Stomach (tissue), 4 donors: ENCODE results near the gene PTPRG.

ENCODE experiments used
- CTCF ChIP-seq, 7 experiments: fragments of 450-650 bp in 4 of 7; fragments of 200-600 bp in 3 of 7; sonication (generic) in 3 of 7; IDR thresholded peaks; one replicate each; pipeline ENCODE4 v1.5.1; 2016 to 2019; ENCODE audit warnings: antibody characterized with exemption in 7 of 7, control low read depth in 2 of 7, mild to moderate bottlenecking in 1 of 7
- EP300 ChIP-seq: sonication (generic); formaldehyde crosslinking; IDR thresholded peaks from one replicate; pipeline ENCODE4 v1.6.1; 2017; ENCODE audit warnings: antibody characterized with exemption
- POLR2A ChIP-seq, 4 donors: fragments of 450-650 bp; IDR thresholded peaks; one replicate each; pipeline ENCODE4 v1.6.1; 2016; ENCODE audit warnings: antibody characterized with exemption in 4 of 4, control low read depth in 2 of 4, mild to moderate bottlenecking in 1 of 4, moderate library complexity in 1 of 4
- POLR2AphosphoS5 ChIP-seq, 3 donors: sonication (generic); formaldehyde crosslinking; IDR thresholded peaks; one replicate each; pipeline ENCODE4 v1.6.1; 2016; ENCODE audit warnings: antibody characterized with exemption in 3 of 3

- no peak for TF ChIP-seq POLR2A (IDR thresholded peaks at IDR 0.05)
- TF ChIP-seq CTCF (IDR thresholded peaks at IDR 0.05): no peak
- no peak for TF ChIP-seq POLR2AphosphoS5 (IDR thresholded peaks at IDR 0.05)
- no peak for TF ChIP-seq EP300
These were observed 44.3 kb downstream of the PTPRG start for GRCh38 chr3:61605589-61606175.
